ENCODE results near the gene TAX1BP3. TPM values are rescaled to one million over a fixed set of nuclear protein-coding genes. Genes with fewer than 3 reads are reported as not detected.

The TAX1BP3 gene
- total RNA-seq, 1 experiment from 2014 or later = 147 TPM

GRCh38 chr17:3647251-3647650 lies 21.1 kb downstream of the TAX1BP3 start:
- H3K27me3 Mint-ChIP-seq (ENCODE audit: insufficient read depth, unreplicated experiment) = no peaks in the 10 kb centered on the region
- no peaks in the 10 kb centered on the region for H3K9me3 Mint-ChIP-seq (ENCODE audit: unreplicated experiment)
- H3K4me1 Mint-ChIP-seq (ENCODE audit: insufficient read depth, unreplicated experiment) = no peaks in the 10 kb centered on the region
- BruUV-seq (replicated peaks) = no TSS peak
- H3K4me3 Mint-ChIP-seq (ENCODE audit: unreplicated experiment) = no peak overlapping the region
- ChIA-PET CTCF (interaction anchor here (0.5 to 3.6 kb wide), 14 partner anchors 8 to 818 kb away, joined by 3 to 18 read pairs (median 5); partner anchors contain the start of genes ASPA, CTNS and SHPK), POLR2A (interaction anchor here (1.0 to 1.2 kb wide), 3 partner anchors 11 to 598 kb away, joined by 3 to 4 read pairs (median 4); partner anchors contain the start of gene CTNS)
- DNase-seq (ENCODE audit: unreplicated experiment) = no peak
- peaks cover 14% of the 10 kb centered on the region for H3K36me3 Mint-ChIP-seq (ENCODE audit: insufficient read depth, unreplicated experiment)
- H3K27ac Mint-ChIP-seq (ENCODE audit: low read depth, unreplicated experiment) = no peak overlapping the region
- intact Hi-C loops (cut with micrococcal nuclease) = loop anchor here (5.0 kb wide), 1 partner anchor 820 kb away; no protein-coding TSS in a partner anchor
- no peak for TF ChIP-seq CTCF (IDR thresholded peaks at IDR 0.05; ENCODE audit: unreplicated experiment)

DNA sequence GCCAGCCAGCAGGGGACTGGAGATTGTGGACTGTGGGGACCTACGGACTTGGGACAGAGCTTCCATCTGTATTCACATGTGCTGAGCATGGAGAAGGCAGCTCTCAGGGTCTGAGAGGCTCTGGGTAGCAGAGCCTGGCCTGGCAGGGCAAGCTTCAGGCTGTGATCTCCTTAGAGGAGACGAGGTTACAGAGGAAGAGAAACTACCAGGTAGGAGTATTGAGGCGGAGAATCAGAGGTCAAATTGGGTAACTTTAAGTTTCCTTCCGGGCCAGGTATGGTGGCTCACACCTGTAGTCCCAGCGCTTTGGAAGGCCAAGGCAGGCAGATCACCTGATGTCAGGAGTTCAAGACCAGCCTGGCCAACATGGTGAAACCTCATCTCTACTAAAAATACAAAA lies 23.1 kb downstream of the TAX1BP3 start:
- no TSS peak for BruUV-seq (replicated peaks)
- TF ChIP-seq CTCF (IDR thresholded peaks at IDR 0.05; ENCODE audit: unreplicated experiment) = no peak
- no peak overlapping the region for H3K27ac Mint-ChIP-seq (ENCODE audit: low read depth, unreplicated experiment)
- no peak overlapping the region for H3K4me3 Mint-ChIP-seq (ENCODE audit: unreplicated experiment)
- H3K4me1 Mint-ChIP-seq (ENCODE audit: insufficient read depth, unreplicated experiment) = no peaks in the 10 kb centered on the region
- intact Hi-C loops (cut with micrococcal nuclease) = loop anchor here (5.0 kb wide), 1 partner anchor 818 kb away; no protein-coding TSS in a partner anchor
- H3K36me3 Mint-ChIP-seq (ENCODE audit: insufficient read depth, unreplicated experiment) = peaks cover 25% of the 10 kb centered on the region
- no peak for DNase-seq (ENCODE audit: unreplicated experiment)
- no peaks in the 10 kb centered on the region for H3K9me3 Mint-ChIP-seq (ENCODE audit: unreplicated experiment)
- ChIA-PET POLR2A (interaction anchor here (2.1 kb wide), 1 partner anchor 22 kb away, joined by 6 read pairs; no protein-coding TSS in a partner anchor), CTCF (interaction anchor here (0.6 to 2.5 kb wide), 3 partner anchors 13 to 597 kb away, joined by 3 to 14 read pairs (median 6); no protein-coding TSS in a partner anchor)
- H3K27me3 Mint-ChIP-seq (ENCODE audit: insufficient read depth, unreplicated experiment) = no peaks in the 10 kb centered on the region

DNA sequence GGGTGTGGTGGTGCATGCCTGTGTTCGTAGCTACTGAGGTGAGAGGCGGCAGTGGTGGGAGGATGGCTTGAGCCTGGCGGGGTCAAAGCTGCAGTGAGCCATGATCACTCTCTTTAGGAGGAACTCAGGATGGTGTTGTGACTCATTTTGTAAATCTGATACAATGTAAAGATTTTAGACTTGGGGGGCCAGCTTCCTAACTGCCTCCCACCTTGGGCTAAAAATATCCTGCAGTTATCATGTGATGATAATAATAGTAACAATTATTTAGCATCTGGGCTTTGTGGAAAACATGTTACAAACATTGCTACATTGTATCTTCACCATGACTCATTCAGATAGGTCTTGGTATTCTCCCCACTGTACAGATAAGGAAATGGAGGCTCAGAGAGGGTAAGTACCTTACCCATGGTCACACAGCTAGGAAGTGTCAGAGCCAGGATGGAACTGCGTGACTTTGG lies 24.5 kb downstream of the TAX1BP3 start:
- Mint-ChIP-seq H3K27me3 (ENCODE audit: insufficient read depth, unreplicated experiment) (no peaks in the 10 kb centered on the region), H3K4me3 (ENCODE audit: unreplicated experiment) (no peak overlapping the region), H3K9me3 (ENCODE audit: unreplicated experiment) (no peaks in the 10 kb centered on the region), H3K4me1 (ENCODE audit: insufficient read depth, unreplicated experiment) (no peaks in the 10 kb centered on the region), H3K36me3 (ENCODE audit: insufficient read depth, unreplicated experiment) (peaks cover 29% of the 10 kb centered on the region), H3K27ac (ENCODE audit: low read depth, unreplicated experiment) (no peak overlapping the region)
- ChIA-PET POLR2A (interaction anchor here (0.7 to 2.1 kb wide), 2 partner anchors 23 to 609 kb away, joined by 3 to 6 read pairs; no protein-coding TSS in a partner anchor), CTCF (interaction anchor here (0.8 to 2.5 kb wide), 3 partner anchors 42 to 671 kb away, joined by 3 to 14 read pairs (median 3); no protein-coding TSS in a partner anchor)
- DNase-seq (ENCODE audit: unreplicated experiment) = no peak
- TF ChIP-seq CTCF (IDR thresholded peaks at IDR 0.05; ENCODE audit: unreplicated experiment) = no peak
- no TSS peak for BruUV-seq (replicated peaks)
- intact Hi-C loops (cut with micrococcal nuclease) = no loop called here

GRCh38 chr17:3641717-3642486 lies 26.5 kb downstream of the TAX1BP3 start:
- no TSS peak for BruUV-seq (replicated peaks)
- no peaks in the 10 kb centered on the region for H3K27me3 Mint-ChIP-seq (ENCODE audit: insufficient read depth, unreplicated experiment)
- intact Hi-C loops (cut with micrococcal nuclease) = no loop called here
- H3K36me3 Mint-ChIP-seq (ENCODE audit: insufficient read depth, unreplicated experiment) = peaks cover 24% of the 10 kb centered on the region
- no peak for TF ChIP-seq CTCF (IDR thresholded peaks at IDR 0.05; ENCODE audit: unreplicated experiment)
- no peak for DNase-seq (ENCODE audit: unreplicated experiment)
- POLR2A ChIA-PET = no interaction called here
- no peaks in the 10 kb centered on the region for H3K9me3 Mint-ChIP-seq (ENCODE audit: unreplicated experiment)
- no peak overlapping the region for H3K4me3 Mint-ChIP-seq (ENCODE audit: unreplicated experiment)
- CTCF ChIA-PET = no interaction called here
- peaks cover 9% of the 10 kb centered on the region for H3K4me1 Mint-ChIP-seq (ENCODE audit: insufficient read depth, unreplicated experiment)
- no peak overlapping the region for H3K27ac Mint-ChIP-seq (ENCODE audit: low read depth, unreplicated experiment)

Measured in MCF 10A (cell line).